ENCODE results near the gene TMEM209. TPM values are rescaled to one million over a fixed set of nuclear protein-coding genes. Genes with fewer than 3 reads are reported as not detected.
"Not testable (repeated sequence)": the region's sequence is repeated elsewhere in the genome, so short reads cannot be mapped to it uniquely, and the experiment has no call there.

The TMEM209 gene
- total RNA-seq: 10 to 100 TPM in 1 of 4 donors, 1 to 10 TPM in 3; 3.5 to 11.3 (median 8.8) TPM

DNA sequence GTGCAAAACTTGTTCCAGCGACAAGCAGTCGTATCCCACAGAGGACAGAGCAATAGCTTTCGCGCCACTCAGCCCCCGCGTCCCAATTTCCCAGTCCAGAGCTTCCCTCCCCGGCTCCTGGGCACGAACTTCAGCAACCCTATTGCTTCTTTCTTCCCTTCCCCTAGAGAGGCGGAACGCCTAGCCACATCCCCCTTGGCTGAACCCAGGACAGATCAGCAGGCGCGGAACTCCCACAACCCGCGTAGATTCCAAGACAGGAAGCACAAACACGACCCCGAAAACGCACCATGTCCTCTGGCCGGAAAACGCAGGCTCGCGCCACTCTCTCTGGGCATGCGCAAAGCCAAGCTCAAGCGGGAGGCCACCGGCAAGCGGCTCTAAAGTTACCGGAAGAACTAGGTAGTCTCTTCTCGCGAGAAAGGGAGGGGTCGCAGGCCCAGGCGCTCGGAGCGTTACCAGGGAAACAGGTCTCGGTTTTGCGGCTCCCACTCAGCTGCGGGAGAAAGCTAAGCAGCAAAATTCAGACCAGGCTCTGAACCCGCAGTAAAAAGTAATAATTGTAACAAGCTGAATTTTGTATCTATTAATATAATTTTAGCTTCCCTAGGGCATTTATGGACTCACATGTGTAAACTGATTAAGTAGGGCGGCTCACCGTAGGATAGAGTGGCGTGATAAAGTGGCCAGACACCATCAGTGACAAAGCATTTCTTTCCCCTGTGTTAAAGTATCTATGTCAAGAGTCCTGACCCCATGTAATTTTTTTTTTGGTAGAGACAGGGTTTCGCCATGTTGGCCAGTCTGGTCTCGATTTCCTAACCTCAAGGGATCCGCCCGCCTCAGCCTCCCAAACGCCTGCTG, at the start of gene TMEM209:
TSS of gene TMEM209 (minus strand) at position 323 of the 864 bp plus-strand sequence. CDS start at position 292, 31 bp downstream.
- 13 to 22% methylated on average over 22 to 31 of the region's 44 CpGs for WGBS, 2 donors
- Histone ChIP-seq H3K36me3 (peaks cover 0 to 35% (median 7%) of the 10 kb centered on the region in 3 donors), H3K9me3 (no peaks in the 10 kb centered on the region), H3K27ac (peak within 1 kb of the TSS; percentile 90 to 96 (median 90)), H3K27me3 (no peaks in the 10 kb centered on the region), H3K4me3 (peak within 1 kb of the TSS; percentile 60 to 93 (median 77)), H3K4me1 (peaks cover 5 to 13% (median 8%) of the 10 kb centered on the region in 3 donors)
- peak; percentile 75 for DNase-seq
- TF ChIP-seq POLR2A (IDR thresholded peaks at IDR 0.05): peak in 2 of 4 donors; percentile 48 to 60
- TF ChIP-seq, protein P1, sequence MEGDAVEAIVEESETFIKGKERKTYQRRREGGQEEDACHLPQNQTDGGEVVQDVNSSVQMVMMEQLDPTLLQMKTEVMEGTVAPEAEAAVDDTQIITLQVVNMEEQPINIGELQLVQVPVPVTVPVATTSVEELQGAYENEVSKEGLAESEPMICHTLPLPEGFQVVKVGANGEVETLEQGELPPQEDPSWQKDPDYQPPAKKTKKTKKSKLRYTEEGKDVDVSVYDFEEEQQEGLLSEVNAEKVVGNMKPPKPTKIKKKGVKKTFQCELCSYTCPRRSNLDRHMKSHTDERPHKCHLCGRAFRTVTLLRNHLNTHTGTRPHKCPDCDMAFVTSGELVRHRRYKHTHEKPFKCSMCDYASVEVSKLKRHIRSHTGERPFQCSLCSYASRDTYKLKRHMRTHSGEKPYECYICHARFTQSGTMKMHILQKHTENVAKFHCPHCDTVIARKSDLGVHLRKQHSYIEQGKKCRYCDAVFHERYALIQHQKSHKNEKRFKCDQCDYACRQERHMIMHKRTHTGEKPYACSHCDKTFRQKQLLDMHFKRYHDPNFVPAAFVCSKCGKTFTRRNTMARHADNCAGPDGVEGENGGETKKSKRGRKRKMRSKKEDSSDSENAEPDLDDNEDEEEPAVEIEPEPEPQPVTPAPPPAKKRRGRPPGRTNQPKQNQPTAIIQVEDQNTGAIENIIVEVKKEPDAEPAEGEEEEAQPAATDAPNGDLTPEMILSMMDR (IDR thresholded peaks at IDR 0.05): peak in 1 of 6 experiments; percentile 15
- intact Hi-C loops (cut with DNase I): no loop called here

GRCh38 chr7:130254555-130254954, 49.3 kb upstream of the TMEM209 start:
- no peaks in the 10 kb centered on the region for H3K36me3 ChIP-seq
- H3K27ac ChIP-seq: no peak overlapping the region
- intact Hi-C loops (cut with DNase I): no loop called here
- no peaks in the 10 kb centered on the region for H3K27me3 ChIP-seq
- 68 to 100% methylated on average over 1 to 3 of the region's 6 CpGs for WGBS, 2 donors
- no peaks in the 10 kb centered on the region for H3K4me1 ChIP-seq
- DNase-seq: no peak
- H3K4me3 ChIP-seq: no peak overlapping the region
- H3K9me3 ChIP-seq: peaks cover 0 to 32% (median 24%) of the 10 kb centered on the region in 3 donors
- TF ChIP-seq POLR2A (IDR thresholded peaks at IDR 0.05): no peak
- TF ChIP-seq, protein P1 (IDR thresholded peaks at IDR 0.05): no peak

GRCh38 chr7:130249626-130250025, 44.4 kb upstream of the TMEM209 start:
- H3K4me1 ChIP-seq; intact Hi-C loops (cut with DNase I); H3K27ac ChIP-seq; H3K4me3 ChIP-seq; DNase-seq; H3K36me3 ChIP-seq; H3K27me3 ChIP-seq; H3K9me3 ChIP-seq: not testable (repeated sequence)
- 85 to 97% methylated on average over 3 of the region's 3 CpGs for WGBS, 2 donors

DNA sequence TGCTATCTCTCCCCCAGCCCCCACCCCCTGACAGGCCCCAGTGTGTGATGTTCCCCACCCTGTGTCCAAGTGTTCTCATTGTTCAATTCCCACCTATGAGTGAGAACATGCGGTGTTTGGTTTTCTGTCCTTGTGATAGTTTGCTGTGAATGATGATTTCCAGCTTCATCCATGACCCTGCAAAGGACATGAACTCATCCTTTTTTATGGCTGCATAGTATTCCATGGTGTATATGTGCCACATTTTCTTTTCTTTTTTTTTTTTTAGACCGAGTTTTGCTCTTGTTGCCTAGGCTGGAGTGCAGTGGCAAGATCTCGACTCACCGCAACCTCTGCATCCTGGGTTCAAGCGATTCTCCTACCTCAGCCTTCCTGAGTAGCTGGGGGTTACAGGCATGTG, 43.6 kb upstream of the TMEM209 start:
- H3K9me3 ChIP-seq; intact Hi-C loops (cut with DNase I); H3K27ac ChIP-seq; DNase-seq; H3K27me3 ChIP-seq; H3K4me3 ChIP-seq; H3K4me1 ChIP-seq; H3K36me3 ChIP-seq: not testable (repeated sequence)
- 98 to 100% methylated on average over 4 of the region's 5 CpGs for WGBS, 2 donors

DNA sequence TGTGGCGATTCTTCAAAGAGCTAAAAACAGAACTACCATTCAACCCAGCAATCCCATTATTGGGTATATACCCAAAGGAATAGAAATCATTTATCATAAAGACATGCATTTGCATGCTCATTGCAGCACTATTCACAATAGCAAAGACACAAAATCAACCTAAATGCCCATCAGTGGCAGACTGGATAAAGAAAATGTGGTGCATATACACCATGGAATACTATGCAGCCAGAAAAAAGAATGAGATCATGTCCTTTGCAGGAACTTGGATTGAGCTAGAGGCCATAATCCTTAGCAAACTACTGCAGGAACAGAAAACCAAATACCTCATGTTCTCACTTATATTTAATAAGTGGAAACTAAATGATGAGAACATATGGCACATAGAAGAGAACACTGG, 41.3 kb upstream of the TMEM209 start:
- intact Hi-C loops (cut with DNase I); DNase-seq; H3K27me3 ChIP-seq; H3K9me3 ChIP-seq; H3K27ac ChIP-seq; H3K4me1 ChIP-seq; H3K36me3 ChIP-seq; H3K4me3 ChIP-seq: not testable (repeated sequence)
- WGBS, 2 donors: 75 to 93% methylated on average over 1 of the region's 1 CpG

- H3K27ac ChIP-seq; H3K4me3 ChIP-seq; H3K4me1 ChIP-seq; H3K36me3 ChIP-seq; H3K9me3 ChIP-seq; DNase-seq; H3K27me3 ChIP-seq; intact Hi-C loops (cut with DNase I): not testable (repeated sequence)
- 0 to 6% methylated on average over 1 of the region's 1 CpG for WGBS, 2 donors
Measured at GRCh38 chr7:130243486-130243885, 38.3 kb upstream of the TMEM209 start.

GRCh38 chr7:130242198-130243014, 37.2 kb upstream of the TMEM209 start:
- Histone ChIP-seq H3K4me3 (no peak overlapping the region), H3K9me3 (no peaks in the 10 kb centered on the region), H3K27ac (no peak overlapping the region), H3K4me1 (peaks cover 0 to 6% (median 0%) of the 10 kb centered on the region in 3 donors), H3K27me3 (no peaks in the 10 kb centered on the region), H3K36me3 (no peaks in the 10 kb centered on the region)
- DNase-seq: no peak
- TF ChIP-seq POLR2A (IDR thresholded peaks at IDR 0.05): no peak
- TF ChIP-seq, protein P1 (IDR thresholded peaks at IDR 0.05): peak; percentile 53 to 92 (median 82)
- intact Hi-C loops (cut with DNase I): no loop called here
- 27 to 32% methylated on average over 5 of the region's 5 CpGs for WGBS, 2 donors

Data from esophagus squamous epithelium (tissue), 5 donors.